Liver (tissue), 9 donors: ENCODE data around the gene SARM1. TPM values are rescaled to one million over a fixed set of nuclear protein-coding genes. Genes with fewer than 3 reads are reported as not detected.

Experiments
- DNase-seq: peaks from one replicate; pipeline ENCODE4 v3.0.0-alpha.2; 2017; ENCODE audit warnings: low spot score
- H3K27ac ChIP-seq, 2 donors: one replicate each; pipeline ENCODE4 v1.7.0; 2013; ENCODE audit warnings: inconsistent platforms in 2 of 2, low read length in 2 of 2, control low read depth in 1 of 2, low read depth in 1 of 2, mild to moderate bottlenecking in 1 of 2
- H3K27me3 ChIP-seq, 4 donors: one replicate each; pipeline versions ENCODE4 v1.6.1 to v1.7.0; 2013; ENCODE audit warnings: low read length in 3 of 4, inconsistent platforms in 1 of 4, mild to moderate bottlenecking in 1 of 4, moderate library complexity in 1 of 4; ENCODE audit not compliant: control insufficient read depth in 4 of 4, insufficient read depth in 4 of 4
- H3K36me3 ChIP-seq, 4 donors: one replicate each; pipeline versions ENCODE4 v1.6.1 to v1.7.0; 2013; ENCODE audit warnings: low read length in 3 of 4, mild to moderate bottlenecking in 3 of 4, low read depth in 1 of 4, moderate library complexity in 1 of 4; ENCODE audit not compliant: control insufficient read depth in 4 of 4, insufficient read depth in 3 of 4
- H3K4me1 ChIP-seq, 4 donors: one replicate each; pipeline versions ENCODE4 v1.6.1 to v1.7.0; 2013; ENCODE audit warnings: low read length in 3 of 4, mild to moderate bottlenecking in 3 of 4, moderate library complexity in 1 of 4; ENCODE audit not compliant: control insufficient read depth in 4 of 4, insufficient read depth in 4 of 4
- H3K4me3 ChIP-seq, 3 donors: one replicate each; pipeline versions ENCODE4 v1.6.1 to v1.7.0; 2013; ENCODE audit warnings: low read length in 3 of 3, control low read depth in 1 of 3, low read depth in 1 of 3, mild to moderate bottlenecking in 1 of 3
- H3K9ac ChIP-seq, 2 donors: one replicate each; pipeline ENCODE4 v1.7.0; 2013; ENCODE audit warnings: low read length in 2 of 2, mild to moderate bottlenecking in 2 of 2, moderate library complexity in 2 of 2, control low read depth in 1 of 2, low read depth in 1 of 2
- H3K9me3 ChIP-seq, 4 donors: one replicate each; pipeline versions ENCODE4 v1.6.1 to v1.7.0; 2013; ENCODE audit warnings: low read length in 3 of 4; ENCODE audit not compliant: control insufficient read depth in 4 of 4
- ATF3 ChIP-seq: IDR thresholded peaks from 2 replicates; pipeline ENCODE4 v1.6.1; 2016; ENCODE audit warnings: antibody characterized with exemption
- CTCF ChIP-seq: fragments of 150-350 bp; IDR thresholded peaks from 2 replicates; pipeline ENCODE4 v1.5.1; 2017; ENCODE audit warnings: improper control_type of control experiment, low read depth, low read length; ENCODE audit not compliant: missing input control
- EGR1 ChIP-seq, 2 donors: IDR thresholded peaks; 2 replicates each; pipeline ENCODE4 v1.6.1; 2016 to 2018; ENCODE audit warnings: antibody characterized with exemption in 2 of 2, low read depth in 2 of 2
- FOXA1 ChIP-seq: IDR thresholded peaks from 2 replicates; pipeline ENCODE4 v1.6.1; 2016; ENCODE audit warnings: antibody characterized with exemption
- FOXA2 ChIP-seq: IDR thresholded peaks from 2 replicates; pipeline ENCODE4 v1.6.1; 2016; ENCODE audit warnings: antibody characterized with exemption
- GABPA ChIP-seq, 2 donors: IDR thresholded peaks in 1 of 2; conservative IDR thresholded peaks in 1 of 2; 2 replicates each; pipeline ENCODE4 v1.6.1; 2016; ENCODE audit warnings: antibody characterized with exemption in 2 of 2, mild to moderate bottlenecking in 1 of 2, moderate library complexity in 1 of 2
- HNF4A ChIP-seq, 2 donors: conservative IDR thresholded peaks; 2 replicates each; pipeline ENCODE4 v1.6.1; 2016; ENCODE audit warnings: antibody characterized with exemption in 2 of 2, mild to moderate bottlenecking in 2 of 2
- HNF4G ChIP-seq: IDR thresholded peaks from 2 replicates; pipeline ENCODE4 v1.6.1; 2016; ENCODE audit warnings: antibody characterized with exemption
- JUND ChIP-seq, 2 donors: IDR thresholded peaks; 2 replicates each; pipeline ENCODE4 v1.6.1; 2016; ENCODE audit warnings: antibody characterized with exemption in 2 of 2
- MAX ChIP-seq: IDR thresholded peaks from 2 replicates; pipeline ENCODE4 v1.6.1; 2016; ENCODE audit warnings: antibody characterized with exemption
- NR2F2 ChIP-seq: IDR thresholded peaks from 2 replicates; pipeline ENCODE4 v1.6.1; 2016; ENCODE audit warnings: antibody characterized with exemption
- RAD21 ChIP-seq, 2 donors: IDR thresholded peaks; 2 replicates each; pipeline ENCODE4 v1.6.1; 2016; ENCODE audit warnings: antibody characterized with exemption in 2 of 2, mild to moderate bottlenecking in 2 of 2
- REST ChIP-seq: IDR thresholded peaks from 2 replicates; pipeline ENCODE4 v1.6.1; 2016; ENCODE audit warnings: antibody characterized with exemption, mild to moderate bottlenecking
- RXRA ChIP-seq, 2 donors: IDR thresholded peaks; 2 replicates each; pipeline ENCODE4 v1.6.1; 2017 to 2018; ENCODE audit warnings: antibody characterized with exemption in 2 of 2, mild to moderate bottlenecking in 1 of 2
- SP1 ChIP-seq: IDR thresholded peaks from 2 replicates; pipeline ENCODE4 v1.6.1; 2018; ENCODE audit warnings: antibody characterized with exemption, mild to moderate bottlenecking
- TAF1 ChIP-seq: conservative IDR thresholded peaks from 2 replicates; pipeline ENCODE4 v1.6.1; 2016; ENCODE audit warnings: antibody characterized with exemption, mild to moderate bottlenecking
- YY1 ChIP-seq: IDR thresholded peaks from 2 replicates; pipeline ENCODE4 v1.6.1; 2016; ENCODE audit warnings: antibody characterized with exemption, mild to moderate bottlenecking
- ZBTB33 ChIP-seq: IDR thresholded peaks from 2 replicates; pipeline ENCODE4 v1.6.1; 2016; ENCODE audit warnings: antibody characterized with exemption
- WGBS: extraction: QIAGEN DNeasy Blood & Tissue Kit; methylation state at CpG from one replicate; pipeline ENCODE4 v1.1.7; 2013; 5-methylcytosine and 5-hydroxymethylcytosine counted together
- polyA plus RNA-seq, 2 donors: library from polyadenylated mRNA; stranded (reverse) in 1 of 2; unstranded in 1 of 2; fragments of 200-250 nt in 1 of 2; fragments of >200 nt in 1 of 2; fragmentation: Nextera tagmentation in 1 of 2; extraction: Ambion mirVana in 1 of 2; gene quantifications; one replicate each; pipeline versions ENCODE4 v1.2.1 to v1.2.3, GENCODE V29; 2013 to 2015
- total RNA-seq, 2 donors: library from RNA; depleted of rRNA; stranded (reverse); fragments of >200 nt; gene quantifications; one replicate each; pipeline ENCODE4 v1.2.3, GENCODE V29; 2014
- donor health status: healthy.
- donor health status: healthy.
- donor health status: healthy.
- donor health status: healthy.
- donor health status: healthy.

The SARM1 gene
- total and polyA plus RNA-seq, 4 donors = 2.4 to 5.4 (median 5.1) TPM

GRCh38 chr17:28370744-28371103 lies 770 bp upstream of the SARM1 start:
- H3K36me3 ChIP-seq = peaks cover 3 to 12% (median 8%) of the 10 kb centered on the region in 4 donors
- H3K27ac ChIP-seq = peak overlapping the region; percentile 62 to 75
- H3K4me3 ChIP-seq = peak overlapping the region in 2 of 3 donors; percentile 35 to 60
- H3K9me3 ChIP-seq = no peaks in the 10 kb centered on the region
- H3K9ac ChIP-seq = peak overlapping the region in 1 of 2 donors; percentile 43
- no peak for DNase-seq
- peaks cover 4 to 51% (median 31%) of the 10 kb centered on the region in 4 donors for H3K4me1 ChIP-seq
- H3K27me3 ChIP-seq = no peaks in the 10 kb centered on the region
- 27% methylated on average over 1 of the region's 1 CpG for WGBS
- TF ChIP-seq ATF3 (no peak), YY1 (peak; percentile 11)

GRCh38 chr17:28372203-28372944 lies 880 bp downstream of the SARM1 start:
- Histone ChIP-seq H3K4me3 (peak overlapping the region in 1 of 3 donors; percentile 35), H3K4me1 (peaks cover 4 to 37% (median 19%) of the 10 kb centered on the region in 4 donors), H3K9me3 (no peaks in the 10 kb centered on the region), H3K27ac (no peak overlapping the region), H3K27me3 (no peaks in the 10 kb centered on the region), H3K9ac (no peak overlapping the region), H3K36me3 (peaks cover under 1 to 9% (median 5%) of the 10 kb centered on the region in 4 donors)
- no peak for TF ChIP-seq HNF4A (conservative IDR thresholded peaks at IDR 0.05)
- no peak for TF ChIP-seq ZBTB33
- TF ChIP-seq CTCF = no peak
- TF ChIP-seq FOXA1 = no peak
- no peak for TF ChIP-seq MAX
- no peak for TF ChIP-seq GABPA (IDR thresholded peaks at IDR 0.05 in 1 of 2, conservative IDR thresholded peaks at IDR 0.05 in 1 of 2)
- TF ChIP-seq NR2F2 = no peak
- no peak for TF ChIP-seq YY1
- no peak for TF ChIP-seq TAF1
- no peak for TF ChIP-seq RXRA (IDR thresholded peaks at IDR 0.05)
- TF ChIP-seq JUND (IDR thresholded peaks at IDR 0.05) = no peak
- TF ChIP-seq SP1 = no peak
- no peak for TF ChIP-seq RAD21 (IDR thresholded peaks at IDR 0.05)
- TF ChIP-seq REST = no peak
- TF ChIP-seq HNF4G = no peak
- TF ChIP-seq EGR1 (IDR thresholded peaks at IDR 0.05; ENCODE audit: low read depth in 2 of 2) = no peak
- no peak for TF ChIP-seq FOXA2
- no peak for DNase-seq
- WGBS = 47% methylated on average over 53 of the region's 53 CpGs
